GM23338 (cell line): Measurements from ENCODE around the gene EHD2. TPM values are rescaled to one million over a fixed set of nuclear protein-coding genes. Genes with fewer than 3 reads are reported as not detected.

Experiments
- ATAC-seq: fragments of 200-7000 bp; cut with Tn5 transposase; 3 replicates; pipeline ENCODE4 v1.9.1; 2020
- DNase-seq: peaks from one replicate; pipeline ENCODE4 v3.0.0-alpha.2; 2015; ENCODE audit warnings: low spot score
- H2AFZ ChIP-seq: fragments of 200-600 bp; sonication (generic); 2 replicates; pipeline ENCODE4 v1.8.0; 2016; ENCODE audit warnings: antibody characterized with exemption, mild to moderate bottlenecking, moderate library complexity
- H3F3A ChIP-seq: fragments of 200-600 bp; sonication (generic); replicated peaks from 2 replicates; pipeline ENCODE4 v1.8.0; 2017; ENCODE audit warnings: antibody characterized with exemption, mixed run types, low read depth
- H3K27ac ChIP-seq: fragments of 200-600 bp; sonication (generic); 2 replicates; pipeline ENCODE4 v1.6.1; 2016; ENCODE audit warnings: low read depth
- H3K27me3 ChIP-seq: fragments of 200-600 bp; sonication (generic); 2 replicates; pipeline ENCODE4 v1.8.0; 2016; ENCODE audit warnings: mild to moderate bottlenecking, mixed run types, moderate library complexity; ENCODE audit not compliant: insufficient read depth
- H3K36me3 ChIP-seq: fragments of 200-600 bp; sonication (generic); 2 replicates; pipeline ENCODE4 v1.8.0; 2016; ENCODE audit warnings: mild to moderate bottlenecking; ENCODE audit not compliant: insufficient read depth
- H3K4me1 ChIP-seq: fragments of 200-600 bp; sonication (generic); 2 replicates; pipeline ENCODE4 v1.8.0; 2016; ENCODE audit warnings: mild to moderate bottlenecking, moderate library complexity; ENCODE audit not compliant: insufficient read depth
- H3K4me2 ChIP-seq: fragments of 200-600 bp; sonication (generic); 2 replicates; pipeline ENCODE4 v1.7.1; 2017; ENCODE audit warnings: mixed run types
- H3K4me3 ChIP-seq: fragments of 200-600 bp; sonication (generic); 2 replicates; pipeline ENCODE4 v1.6.1; 2016; ENCODE audit warnings: mixed run types
- H3K79me2 ChIP-seq: fragments of 200-600 bp; sonication (generic); replicated peaks from 2 replicates; pipeline ENCODE4 v1.8.0; 2017; ENCODE audit warnings: mild to moderate bottlenecking; ENCODE audit not compliant: insufficient read depth
- H3K9me2 ChIP-seq: fragments of 200-600 bp; sonication (generic); 2 replicates; pipeline ENCODE4 v1.8.0; 2017; ENCODE audit not compliant: insufficient read depth
- H4K20me1 ChIP-seq: fragments of 200-600 bp; sonication (generic); replicated peaks from 2 replicates; pipeline ENCODE4 v1.8.0; 2017; ENCODE audit warnings: mild to moderate bottlenecking; ENCODE audit not compliant: insufficient read depth
- H3K27ac Mint-ChIP-seq: 2 replicates; pipeline ENCODE4 v1.8.0; 2020; ENCODE audit warnings: inconsistent platforms, mild to moderate bottlenecking, moderate library complexity, mixed read lengths
- H3K27me3 Mint-ChIP-seq: 3 replicates; pipeline ENCODE4 v1.8.0; 2022; ENCODE audit warnings: low read depth, mild to moderate bottlenecking, moderate library complexity, mixed read lengths, inconsistent platforms; ENCODE audit not compliant: insufficient read depth, poor library complexity
- H3K36me3 Mint-ChIP-seq: 3 replicates; pipeline ENCODE4 v1.8.0; 2021; ENCODE audit warnings: low read depth, mild to moderate bottlenecking, inconsistent platforms, moderate library complexity, mixed read lengths
- H3K4me1 Mint-ChIP-seq: 3 replicates; pipeline ENCODE4 v1.8.0; 2020; ENCODE audit warnings: mild to moderate bottlenecking, inconsistent platforms, mixed read lengths
- H3K4me3 Mint-ChIP-seq: 3 replicates; pipeline ENCODE4 v1.8.0; 2021; ENCODE audit warnings: moderate library complexity, mild to moderate bottlenecking, inconsistent platforms, mixed read lengths
- H3K9me3 Mint-ChIP-seq: 3 replicates; pipeline ENCODE4 v1.8.0; 2020; ENCODE audit warnings: moderate library complexity, mild to moderate bottlenecking, inconsistent platforms, mixed read lengths
- CREB1 ChIP-seq: fragments of 250-450 bp; sonication (Bioruptor Pico); IDR thresholded peaks from 2 replicates; pipeline ENCODE4 v1.5.0; 2020; ENCODE audit warnings: low read depth, mild to moderate bottlenecking, moderate library complexity
- CTCF ChIP-seq, 2 experiments: fragments of 200-600 bp in 1 of 2; sonication (generic) in 1 of 2; conservative IDR thresholded peaks; 2 replicates each; pipeline versions ENCODE4 v1.5.1 to v1.6.1; 2016 to 2017; ENCODE audit warnings: antibody characterized with exemption in 2 of 2, low read depth in 2 of 2, mild to moderate bottlenecking in 2 of 2, moderate library complexity in 1 of 2
- ETS1 ChIP-seq: IDR thresholded peaks from 2 replicates; pipeline ENCODE4 v1.6.1; 2016; ENCODE audit warnings: antibody characterized with exemption
- NANOG ChIP-seq: IDR thresholded peaks from 2 replicates; pipeline ENCODE4 v1.6.1; 2016; ENCODE audit warnings: antibody characterized with exemption, borderline replicate concordance
- POLR2AphosphoS5 ChIP-seq: IDR thresholded peaks from 2 replicates; pipeline ENCODE4 v1.6.1; 2016; ENCODE audit warnings: antibody characterized with exemption, low read depth
- REST ChIP-seq: IDR thresholded peaks from one replicate; pipeline ENCODE4 v1.6.1; 2018; ENCODE audit warnings: antibody characterized with exemption; ENCODE audit not compliant: unreplicated experiment
- STAT1 ChIP-seq: IDR thresholded peaks from one replicate; pipeline ENCODE4 v1.6.1; 2016; ENCODE audit warnings: antibody characterized with exemption; ENCODE audit not compliant: unreplicated experiment
- ZNF114 ChIP-seq: fragments of 250-450 bp; sonication (Bioruptor Pico); IDR thresholded peaks from 2 replicates; pipeline ENCODE4 v1.5.0; 2020; ENCODE audit warnings: mild to moderate bottlenecking, moderate library complexity
- ZNF331 ChIP-seq: fragments of 250-450 bp; sonication (Bioruptor Pico); IDR thresholded peaks from 2 replicates; pipeline ENCODE4 v1.5.0; 2020; ENCODE audit warnings: low read depth, mild to moderate bottlenecking, moderate library complexity
- ZNF462 ChIP-seq: fragments of 250-450 bp; sonication (Bioruptor Pico); IDR thresholded peaks from 2 replicates; pipeline ENCODE4 v1.5.0; 2020; ENCODE audit warnings: mild to moderate bottlenecking, moderate library complexity
- polyA plus RNA-seq: library from polyadenylated mRNA; unstranded; fragments of >200 nt; fragmentation: Nextera tagmentation; extraction: Ambion mirVana; gene quantifications from 2 replicates; pipeline ENCODE4 v1.2.1, GENCODE V29; 2016
- total RNA-seq: library from RNA; depleted of rRNA; stranded (reverse); fragments of >200 nt; shearing (Covaris generic); gene quantifications from 2 replicates; pipeline ENCODE4 v1.2.3, GENCODE V29; 2014

EHD2 gene
- total and polyA plus RNA-seq, 2 experiments from 2014 or later, result 6.6 to 10.8 TPM

GRCh38 chr19:47704024-47704423 lies 9.2 kb upstream of the EHD2 start:
- Mint-ChIP-seq H3K4me1 (peaks cover 3% of the 10 kb centered on the region; the same call in 1 of the 3 replicates), H3K9me3 (no peaks in the 10 kb centered on the region), H3K27me3 (peaks cover 24% of the 10 kb centered on the region), H3K36me3 (peaks cover 21% of the 10 kb centered on the region), H3K4me3 (no peak overlapping the region), H3K27ac (no peak overlapping the region)
- DNase-seq (no peak), ATAC-seq (no peak)
- no peaks in the 10 kb centered on the region for H3K79me2 ChIP-seq
- peaks cover 10% of the 10 kb centered on the region for H3K36me3 ChIP-seq
- H3K27me3 ChIP-seq, result no peaks in the 10 kb centered on the region
- no peak overlapping the region for H3K27ac ChIP-seq
- H4K20me1 ChIP-seq, result peaks cover 4% of the 10 kb centered on the region; the same call in 1 of the 2 replicates
- no peaks in the 10 kb centered on the region for H3K4me1 ChIP-seq
- H3K4me3 ChIP-seq, result no peak overlapping the region
- H3K9me2 ChIP-seq, result no peaks in the 10 kb centered on the region
- H3K4me2 ChIP-seq, result no peak overlapping the region
- H2AFZ ChIP-seq, result no peak overlapping the region
- TF ChIP-seq POLR2AphosphoS5 (no peak), ZNF331 (CRISPR knock-in tag) (no peak), ETS1 (no peak), CREB1 (CRISPR knock-in tag) (no peak), ZNF462 (CRISPR knock-in tag) (no peak), ZNF114 (CRISPR knock-in tag) (no peak), CTCF (conservative IDR thresholded peaks at IDR 0.05; ENCODE audit: low read depth in 2 of 2) (no peak), REST (no peak), NANOG (no peak), STAT1 (no peak)
- 0 out of 2 replicates have a peak, but pooled peaks cover 14% of the 10 kb centered on the region for H3F3A ChIP-seq
